Measurements from ENCODE around the gene RRM1. TPM values are rescaled to one million over a fixed set of nuclear protein-coding genes. Genes with fewer than 3 reads are reported as not detected.

RRM1 gene
- total RNA-seq, 2 experiments from 2014 or later, result 177 to 236 TPM

DNA sequence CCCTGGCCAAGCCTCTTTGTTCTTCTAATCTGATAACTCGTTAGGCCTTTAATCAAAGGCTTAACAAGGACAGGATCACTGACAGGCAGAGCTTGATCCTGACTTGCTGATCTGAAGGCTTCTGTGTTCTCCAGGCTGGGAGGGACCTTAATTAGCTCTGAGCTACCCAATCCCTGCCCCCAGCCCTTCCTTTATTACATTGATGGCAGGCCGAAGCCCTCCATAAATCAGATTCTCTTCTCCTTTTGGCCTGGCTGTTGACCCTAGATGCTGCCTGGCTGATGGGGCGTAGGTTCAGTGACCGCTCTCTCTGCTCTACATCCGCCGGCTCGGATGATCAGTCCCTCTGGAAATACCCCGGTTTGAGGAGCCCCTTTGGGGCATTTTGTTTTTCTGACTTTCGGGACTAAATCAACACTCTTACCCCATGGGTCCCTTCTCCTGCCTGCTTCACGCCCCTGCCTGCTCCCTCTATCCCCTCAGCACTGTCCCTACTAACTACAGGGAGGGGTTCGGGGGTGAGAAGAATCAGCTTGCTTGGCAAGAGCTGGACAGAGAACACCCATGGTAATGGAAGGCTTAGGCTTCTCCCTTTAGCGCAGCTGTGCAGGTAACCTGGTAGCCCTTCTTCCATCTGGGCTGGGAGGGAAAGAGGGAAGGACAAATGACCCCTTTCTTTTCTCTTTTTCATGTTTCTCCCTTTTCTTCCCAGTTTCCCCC is 10.0 kb upstream of the RRM1 start:
- no peak overlapping the region for H3K4me3 Mint-ChIP-seq
- POLR2A ChIA-PET, result no interaction called here
- peaks cover 73% of the 10 kb centered on the region for H3K36me3 Mint-ChIP-seq (ENCODE audit: low read depth)
- DNase-seq, result no peak
- H3K27me3 Mint-ChIP-seq, result no peaks in the 10 kb centered on the region
- CTCF ChIA-PET, result interaction anchor here (1.0 to 4.8 kb wide), 4 partner anchors 11 to 230 kb away, joined by 3 to 22 read pairs (median 8); partner anchors contain the start of gene STIM1
- peaks cover 37% of the 10 kb centered on the region for H3K4me1 Mint-ChIP-seq
- no peaks in the 10 kb centered on the region for H3K9me3 Mint-ChIP-seq
- H3K27ac Mint-ChIP-seq, result no peak overlapping the region

DNA sequence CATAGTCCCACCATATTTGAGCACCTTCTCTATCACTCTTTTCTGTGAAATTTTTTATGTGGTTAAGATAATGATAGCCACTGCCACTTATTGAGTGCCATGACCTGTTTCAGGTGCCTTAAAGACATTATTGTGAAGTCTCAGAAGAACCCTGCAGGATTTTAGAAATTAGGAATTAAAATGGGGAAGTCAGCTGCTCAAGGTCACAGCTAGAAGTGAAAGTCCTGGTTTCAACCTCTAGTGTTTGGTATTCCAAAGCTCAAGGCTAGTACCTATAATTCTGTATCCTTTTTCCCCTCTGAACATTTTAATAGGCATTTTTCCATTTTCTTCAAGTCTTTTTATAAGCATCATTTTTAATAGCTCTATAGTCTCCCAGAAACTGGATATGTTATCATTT is 9.0 kb upstream of the RRM1 start:
- no peaks in the 10 kb centered on the region for H3K9me3 Mint-ChIP-seq
- peaks cover 77% of the 10 kb centered on the region for H3K36me3 Mint-ChIP-seq (ENCODE audit: low read depth)
- H3K27me3 Mint-ChIP-seq, result no peaks in the 10 kb centered on the region
- no peak overlapping the region for H3K27ac Mint-ChIP-seq
- peaks cover 47% of the 10 kb centered on the region for H3K4me1 Mint-ChIP-seq
- ChIA-PET CTCF (interaction anchor here (1.0 to 4.8 kb wide), 5 partner anchors 10 to 245 kb away, joined by 3 to 22 read pairs (median 5); partner anchors contain the start of genes RHOG and STIM1), POLR2A (no interaction called here)
- H3K4me3 Mint-ChIP-seq, result no peak overlapping the region
- no peak for DNase-seq

DNA sequence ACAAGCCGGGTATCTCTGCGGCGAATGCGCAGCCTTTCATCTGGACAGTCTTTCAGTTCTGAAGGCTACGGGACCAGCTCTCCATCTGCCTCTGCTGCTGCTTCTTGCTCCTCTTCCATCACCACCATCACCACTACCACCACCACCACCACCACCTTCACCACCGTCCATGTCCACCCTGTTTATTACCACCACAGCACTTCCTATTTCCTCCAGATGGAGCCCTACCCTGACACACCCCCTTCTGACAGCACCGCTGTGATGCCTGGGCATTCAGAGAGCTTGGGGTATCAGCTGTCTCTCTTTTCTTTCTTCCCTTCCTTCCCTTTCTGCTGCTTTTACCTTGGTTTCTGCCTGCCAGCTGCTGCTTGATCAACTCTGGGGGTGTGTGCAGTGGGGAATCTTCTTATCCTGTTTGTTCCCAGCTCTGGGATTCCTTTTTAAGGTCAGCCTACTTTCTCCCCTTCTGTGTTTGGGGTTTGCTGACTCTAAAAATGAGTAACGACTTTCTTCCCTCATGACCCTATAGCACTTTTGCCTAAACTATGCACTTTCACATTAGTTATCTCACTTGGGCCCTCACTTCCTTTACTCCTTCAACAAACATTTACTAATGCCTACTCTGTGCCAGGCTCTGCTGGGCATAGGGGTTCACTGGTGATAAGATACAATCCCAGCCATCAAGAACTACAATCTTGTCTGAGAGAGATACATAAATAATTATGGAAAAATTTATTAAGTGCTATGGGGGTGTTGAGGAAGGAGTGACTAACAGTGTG is 7.8 kb upstream of the RRM1 start:
- POLR2A ChIA-PET, result interaction anchor here (0.6 kb wide), 1 partner anchor 29 kb away, joined by 3 read pairs; no protein-coding TSS in a partner anchor
- H3K27me3 Mint-ChIP-seq, result no peaks in the 10 kb centered on the region
- no peak overlapping the region for H3K4me3 Mint-ChIP-seq
- H3K4me1 Mint-ChIP-seq, result peaks cover 59% of the 10 kb centered on the region
- H3K9me3 Mint-ChIP-seq, result no peaks in the 10 kb centered on the region
- H3K36me3 Mint-ChIP-seq (ENCODE audit: low read depth), result peaks cover 79% of the 10 kb centered on the region
- H3K27ac Mint-ChIP-seq, result peak overlapping the region; percentile 69
- no peak for DNase-seq
- CTCF ChIA-PET, result interaction anchor here (4.8 kb wide), 1 partner anchor 14 kb away, joined by 22 read pairs; no protein-coding TSS in a partner anchor

DNA sequence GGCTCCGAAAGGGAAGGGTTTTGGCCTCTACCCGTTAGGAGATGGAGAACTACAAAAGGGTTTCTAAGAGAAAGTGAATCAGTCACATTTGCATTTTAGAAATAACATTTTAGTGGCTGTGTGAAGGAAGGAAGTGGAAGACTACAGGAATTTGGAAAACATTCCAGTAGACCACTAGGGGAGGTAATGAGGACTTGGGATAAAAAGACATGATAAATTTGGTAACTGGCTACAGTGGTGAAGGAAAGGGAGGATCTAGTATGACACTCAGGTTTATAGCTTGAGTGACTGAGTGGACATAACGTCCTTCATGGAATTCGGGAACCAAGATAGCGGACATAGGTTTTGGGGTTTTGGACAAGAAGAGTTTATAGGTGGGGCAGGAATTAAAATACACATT is 7.0 kb upstream of the RRM1 start:
- H3K27me3 Mint-ChIP-seq, result no peaks in the 10 kb centered on the region
- peaks cover 82% of the 10 kb centered on the region for H3K36me3 Mint-ChIP-seq (ENCODE audit: low read depth)
- no peak for DNase-seq
- peak overlapping the region; percentile 69 for H3K27ac Mint-ChIP-seq
- H3K4me1 Mint-ChIP-seq, result peaks cover 67% of the 10 kb centered on the region
- H3K9me3 Mint-ChIP-seq, result no peaks in the 10 kb centered on the region
- H3K4me3 Mint-ChIP-seq, result no peak overlapping the region
- POLR2A ChIA-PET, result no interaction called here
- CTCF ChIA-PET, result interaction anchor here (0.6 to 4.8 kb wide), 4 partner anchors 10 to 233 kb away, joined by 3 to 22 read pairs (median 7); partner anchors contain the start of gene STIM1

DNA sequence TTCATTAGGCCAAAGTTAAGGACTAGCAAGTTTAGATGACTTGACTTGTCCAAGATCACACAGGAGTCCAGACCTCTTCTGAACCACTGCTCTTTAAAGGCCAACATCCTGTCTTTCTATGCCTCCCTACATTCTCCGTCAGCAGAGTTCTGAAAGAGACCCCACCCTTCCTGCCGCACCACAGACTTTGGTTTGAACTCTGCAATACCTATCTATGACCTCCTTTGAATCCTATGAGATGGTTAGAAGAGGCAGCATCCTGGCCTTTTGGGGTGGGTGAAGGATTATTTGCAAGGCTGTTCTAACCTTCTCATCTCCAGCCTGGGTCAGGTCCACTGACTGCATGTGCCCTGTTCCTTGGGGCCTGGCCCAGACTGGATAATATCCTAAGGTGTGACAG is 4.3 kb upstream of the RRM1 start:
- POLR2A ChIA-PET, result no interaction called here
- CTCF ChIA-PET, result interaction anchor here (0.6 to 3.1 kb wide), 4 partner anchors 17 to 241 kb away, joined by 3 to 11 read pairs (median 4); partner anchors contain the start of gene STIM1
- H3K4me1 Mint-ChIP-seq, result peaks cover 80% of the 10 kb centered on the region
- peak overlapping the region; percentile 97 for H3K27ac Mint-ChIP-seq
- H3K36me3 Mint-ChIP-seq (ENCODE audit: low read depth), result peaks cover 76% of the 10 kb centered on the region
- no peaks in the 10 kb centered on the region for H3K9me3 Mint-ChIP-seq
- peak overlapping the region; percentile 71 for H3K4me3 Mint-ChIP-seq
- no peaks in the 10 kb centered on the region for H3K27me3 Mint-ChIP-seq
- DNase-seq, result peak; percentile 83

DNA sequence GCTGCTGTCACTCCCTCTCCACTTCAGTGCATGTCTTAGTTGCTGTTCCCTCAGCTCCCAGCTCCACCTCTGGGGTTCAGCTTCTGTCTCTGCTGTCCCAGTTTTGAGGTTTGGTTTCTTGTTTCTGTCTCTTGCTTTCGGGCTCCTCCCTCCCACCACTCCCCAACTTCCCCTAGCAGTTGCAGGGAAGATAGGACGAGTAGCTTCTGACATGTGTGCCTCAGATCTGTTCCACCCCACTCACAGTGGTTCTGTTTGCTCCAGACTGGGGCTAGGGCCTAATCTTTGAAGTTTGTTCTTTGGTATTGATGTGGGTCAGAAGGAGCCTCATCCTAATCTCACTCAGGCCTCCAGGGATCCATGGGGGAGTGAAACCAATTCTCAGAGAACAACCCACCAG is 2.6 kb upstream of the RRM1 start:
- H3K36me3 Mint-ChIP-seq (ENCODE audit: low read depth), result peaks cover 75% of the 10 kb centered on the region
- no peaks in the 10 kb centered on the region for H3K27me3 Mint-ChIP-seq
- ChIA-PET CTCF (interaction anchor here (1.1 to 1.7 kb wide), 2 partner anchors 237 to 283 kb away, joined by 3 to 7 read pairs; partner anchors contain the start of gene STIM1), POLR2A (no interaction called here)
- H3K9me3 Mint-ChIP-seq, result no peaks in the 10 kb centered on the region
- peak; percentile 58 for DNase-seq
- peak overlapping the region; percentile 97 for H3K27ac Mint-ChIP-seq
- H3K4me3 Mint-ChIP-seq, result peak overlapping the region; percentile 71
- peaks cover 85% of the 10 kb centered on the region for H3K4me1 Mint-ChIP-seq

DNA sequence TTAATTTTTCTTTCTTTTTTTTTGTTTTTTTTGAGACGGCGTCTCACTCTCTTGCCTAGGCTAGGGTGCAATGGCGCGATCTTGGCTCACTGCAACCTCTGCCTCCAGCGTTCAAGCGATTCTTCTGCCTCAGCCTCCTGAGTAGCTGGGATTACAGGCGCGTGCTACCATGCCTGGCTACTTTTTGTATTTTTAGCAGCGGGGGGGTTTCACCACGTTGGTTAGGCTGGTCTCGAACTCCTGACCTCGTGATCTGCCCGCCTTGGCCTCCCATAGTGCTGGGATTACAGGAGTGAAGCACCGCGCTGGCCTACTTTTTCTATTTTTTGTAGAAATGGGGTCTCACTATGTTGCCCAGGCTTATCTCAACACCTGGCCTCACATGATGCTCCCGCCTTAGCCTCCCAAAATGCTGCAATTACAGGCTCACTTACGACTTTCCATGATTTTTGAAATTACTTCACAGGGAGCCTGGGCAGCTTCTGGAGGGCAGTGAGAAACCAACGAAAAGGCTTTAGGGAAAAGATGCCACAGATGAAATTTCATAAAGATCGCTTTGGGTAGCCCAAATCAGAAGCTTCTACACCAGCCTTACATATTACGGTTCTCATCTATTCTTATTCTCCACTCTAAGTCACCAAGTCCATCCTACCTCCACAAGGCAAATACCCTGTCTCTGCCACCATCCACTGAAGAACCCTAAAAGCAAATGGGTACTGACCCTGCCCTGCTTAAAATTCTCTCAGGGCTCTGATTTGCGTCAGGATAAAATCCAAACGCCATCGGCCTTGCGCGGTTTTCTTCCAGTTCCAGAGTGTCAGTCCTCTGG is 866 bp upstream of the RRM1 start:
- Mint-ChIP-seq H3K4me3 (peak overlapping the region; percentile 98), H3K27me3 (no peaks in the 10 kb centered on the region), H3K9me3 (no peaks in the 10 kb centered on the region), H3K27ac (peak overlapping the region; percentile 99), H3K36me3 (ENCODE audit: low read depth) (peaks cover 64% of the 10 kb centered on the region), H3K4me1 (peaks cover 86% of the 10 kb centered on the region)
- CTCF ChIA-PET, result no interaction called here
- POLR2A ChIA-PET, result interaction anchor here (0.6 to 0.7 kb wide), 2 partner anchors 12 to 19 kb away, joined by 3 read pairs; no protein-coding TSS in a partner anchor
- no peak for DNase-seq

DNA sequence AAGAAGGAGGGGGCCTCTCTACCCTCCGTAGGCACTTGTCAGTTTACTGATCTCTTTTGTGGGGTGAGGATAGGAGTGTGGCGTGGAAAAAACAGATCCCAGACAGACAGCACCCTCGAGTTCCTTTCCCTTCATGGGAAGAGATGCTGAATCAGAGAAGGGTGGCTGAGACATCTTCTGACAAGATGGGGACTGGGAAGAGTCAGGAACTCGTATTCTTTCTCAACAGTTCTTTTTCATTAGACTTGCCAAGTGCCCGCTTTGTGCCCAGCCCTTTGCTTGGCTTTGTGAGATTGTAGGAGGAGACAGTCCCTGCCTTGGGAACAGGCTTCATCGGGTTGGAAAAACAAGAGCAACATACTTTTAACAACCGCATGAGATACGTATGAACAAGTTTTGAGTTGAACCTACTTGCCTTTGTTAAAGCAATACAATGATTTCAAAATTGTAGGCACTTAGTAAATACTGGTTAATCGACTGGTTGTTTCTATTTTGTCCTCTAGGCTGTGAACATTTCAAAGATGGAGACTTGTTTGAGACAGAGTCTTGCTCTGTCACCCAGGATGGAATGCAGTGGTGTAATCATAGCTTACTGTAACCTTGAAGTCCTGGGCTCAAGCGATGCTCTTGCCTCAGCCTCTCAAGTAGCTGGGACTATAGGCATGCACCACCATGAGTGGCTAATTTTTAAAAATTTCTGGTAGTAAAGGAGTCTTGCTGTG is 1.1 kb downstream of the RRM1 start:
- no peak for DNase-seq
- H3K9me3 Mint-ChIP-seq, result no peaks in the 10 kb centered on the region
- POLR2A ChIA-PET, result no interaction called here

DNA sequence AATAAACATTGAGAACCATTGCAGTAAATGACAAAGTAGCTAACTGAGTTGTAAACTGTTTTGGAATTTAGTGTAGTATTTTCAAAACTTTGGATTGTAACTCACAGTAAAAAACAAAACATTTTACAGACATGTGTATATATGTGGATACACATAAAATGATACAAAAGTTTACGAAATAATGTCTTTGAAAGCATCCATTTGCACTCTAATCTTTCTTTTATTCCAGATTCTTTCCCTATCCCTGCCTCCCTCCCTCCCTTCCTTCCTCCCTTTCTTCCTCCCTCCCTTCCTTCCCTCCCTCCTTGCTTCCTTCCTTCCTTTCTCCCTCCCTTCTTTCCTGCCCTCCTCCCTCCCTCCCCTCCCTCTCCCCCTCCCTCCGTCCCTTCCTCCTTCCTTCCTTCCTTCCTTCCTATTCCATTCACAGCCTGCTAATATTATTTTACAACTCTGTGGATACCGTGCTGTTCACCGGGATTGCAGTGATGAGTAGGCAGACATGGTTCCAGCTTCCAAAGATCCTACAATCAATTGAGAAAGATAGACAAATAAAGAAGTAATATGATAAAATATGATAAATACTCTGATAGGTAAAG is 3.5 kb downstream of the RRM1 start:
- H3K36me3 Mint-ChIP-seq (ENCODE audit: low read depth), result peaks cover 53% of the 10 kb centered on the region
- no peak for DNase-seq
- ChIA-PET POLR2A (no interaction called here), CTCF (interaction anchor here (0.9 to 1.6 kb wide), 3 partner anchors 10 to 25 kb away, joined by 3 read pairs; no protein-coding TSS in a partner anchor)
- H3K27me3 Mint-ChIP-seq, result no peaks in the 10 kb centered on the region
- H3K4me1 Mint-ChIP-seq, result peaks cover 73% of the 10 kb centered on the region
- H3K4me3 Mint-ChIP-seq, result no peak overlapping the region
- H3K27ac Mint-ChIP-seq, result no peak overlapping the region
- no peaks in the 10 kb centered on the region for H3K9me3 Mint-ChIP-seq

More for the DNA sequence above, 1.1 kb downstream of the RRM1 start:
- CTCF ChIA-PET, result interaction anchor here (0.9 to 2.7 kb wide), 6 partner anchors 9 to 241 kb away, joined by 3 to 8 read pairs (median 4); partner anchors contain the start of gene STIM1
- Mint-ChIP-seq H3K4me3 (peak overlapping the region; percentile 98), H3K27me3 (no peaks in the 10 kb centered on the region), H3K27ac (peak overlapping the region; percentile 99), H3K36me3 (ENCODE audit: low read depth) (peaks cover 56% of the 10 kb centered on the region), H3K4me1 (peaks cover 83% of the 10 kb centered on the region)

DNA sequence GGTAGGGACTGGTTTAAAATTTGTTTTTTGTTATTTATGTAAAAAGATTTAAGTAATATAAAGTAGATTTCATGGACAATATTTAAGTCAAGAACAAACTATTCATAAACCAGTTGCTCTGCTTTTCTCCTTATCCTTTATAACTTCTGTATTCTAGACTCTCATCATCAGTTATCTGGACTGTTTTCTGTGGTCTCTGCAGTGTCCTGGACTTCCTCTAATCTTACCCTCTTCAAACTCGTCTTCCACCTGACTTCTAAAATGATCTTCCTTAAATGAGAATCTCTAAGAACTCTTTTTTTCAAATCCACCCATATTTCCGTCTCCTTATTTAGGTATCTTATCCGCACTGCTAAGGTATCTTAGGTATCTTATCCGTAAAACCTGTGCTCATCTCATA is 8.1 kb downstream of the RRM1 start:
- ChIA-PET POLR2A (no interaction called here), CTCF (no interaction called here)
- no peak overlapping the region for H3K4me3 Mint-ChIP-seq
- no peaks in the 10 kb centered on the region for H3K27me3 Mint-ChIP-seq
- H3K36me3 Mint-ChIP-seq (ENCODE audit: low read depth), result peaks cover 61% of the 10 kb centered on the region
- peaks cover 45% of the 10 kb centered on the region for H3K4me1 Mint-ChIP-seq
- no peak overlapping the region for H3K27ac Mint-ChIP-seq
- no peak for DNase-seq
- no peaks in the 10 kb centered on the region for H3K9me3 Mint-ChIP-seq

DNA sequence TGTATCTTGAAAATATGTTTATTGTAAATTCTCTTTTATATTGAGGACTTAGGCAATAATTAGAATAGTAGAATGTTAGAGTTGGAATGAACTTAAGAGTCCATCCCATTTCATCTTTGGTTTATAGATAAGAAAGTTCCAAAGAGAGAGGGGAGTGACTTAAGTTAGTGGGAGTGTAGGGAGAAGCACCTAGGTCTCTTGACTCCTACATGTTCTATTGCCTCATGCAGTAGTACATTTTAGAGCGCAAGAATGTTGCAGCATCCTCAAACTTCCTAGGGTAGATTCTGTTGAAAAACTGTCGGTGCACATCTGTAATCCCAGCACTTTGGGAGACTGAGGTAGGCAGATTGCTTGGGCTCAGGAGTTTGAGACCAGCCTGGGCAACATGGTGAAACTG is 8.7 kb downstream of the RRM1 start:
- DNase-seq, result no peak
- ChIA-PET CTCF (interaction anchor here (0.7 kb wide), 1 partner anchor 14 kb away, joined by 4 read pairs; no protein-coding TSS in a partner anchor), POLR2A (no interaction called here)
- Mint-ChIP-seq H3K4me1 (peaks cover 41% of the 10 kb centered on the region), H3K27ac (no peak overlapping the region), H3K4me3 (no peak overlapping the region), H3K36me3 (ENCODE audit: low read depth) (peaks cover 64% of the 10 kb centered on the region), H3K27me3 (no peaks in the 10 kb centered on the region), H3K9me3 (no peaks in the 10 kb centered on the region)

All from activated CD4-positive, alpha-beta T cell treated with anti-CD3 and anti-CD28 coated beads, Interleukin-2, amount 10 ng/mL, durations not matched to agents 7 days and 5 days (primary cell).